ENCODE results near the gene EDIL3. TPM values are rescaled to one million over a fixed set of nuclear protein-coding genes. Genes with fewer than 3 reads are reported as not detected.

Gene EDIL3
- total and polyA plus RNA-seq, 2 experiments from 2014 or later = 18.2 to 42.4 TPM

DNA sequence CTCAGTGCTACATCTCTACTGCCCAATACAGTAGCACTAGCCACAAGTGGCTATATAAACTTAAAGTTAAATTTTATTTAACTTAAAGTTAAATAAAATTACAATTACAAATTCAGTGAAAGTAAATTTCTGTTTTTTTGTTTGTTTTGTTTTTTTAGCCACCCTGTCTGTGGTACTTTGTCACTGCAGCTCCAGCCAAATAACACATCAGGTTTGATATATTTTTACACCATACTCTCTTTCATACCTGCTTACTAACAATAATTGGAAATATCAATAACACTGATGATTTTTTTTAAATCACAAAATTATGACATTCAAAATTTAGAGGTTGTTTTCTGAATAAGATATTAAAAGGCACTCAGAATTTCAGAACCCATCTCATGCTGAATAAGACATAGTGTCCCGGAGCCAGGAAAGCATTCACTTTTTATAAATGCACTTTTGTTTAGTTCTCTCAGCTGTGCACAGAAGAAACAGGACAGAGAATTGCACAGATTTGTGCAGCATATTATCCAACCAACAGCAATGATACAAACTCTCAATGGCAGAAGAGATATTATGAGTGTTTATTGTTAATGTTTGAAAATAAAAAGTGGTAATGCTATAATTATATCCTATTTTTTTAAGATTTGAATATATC is 92.6 kb downstream of the EDIL3 start:
- no peak for DNase-seq (ENCODE audit: low spot score)
- TF ChIP-seq EZH2phosphoT487 (IDR thresholded peaks at IDR 0.05; ENCODE audit: low read depth, severe bottlenecking, unreplicated experiment) (no peak), EZH2 (IDR thresholded peaks at IDR 0.05; ENCODE audit: borderline replicate concordance) (no peak)
- TF ChIP-seq, protein P1, sequence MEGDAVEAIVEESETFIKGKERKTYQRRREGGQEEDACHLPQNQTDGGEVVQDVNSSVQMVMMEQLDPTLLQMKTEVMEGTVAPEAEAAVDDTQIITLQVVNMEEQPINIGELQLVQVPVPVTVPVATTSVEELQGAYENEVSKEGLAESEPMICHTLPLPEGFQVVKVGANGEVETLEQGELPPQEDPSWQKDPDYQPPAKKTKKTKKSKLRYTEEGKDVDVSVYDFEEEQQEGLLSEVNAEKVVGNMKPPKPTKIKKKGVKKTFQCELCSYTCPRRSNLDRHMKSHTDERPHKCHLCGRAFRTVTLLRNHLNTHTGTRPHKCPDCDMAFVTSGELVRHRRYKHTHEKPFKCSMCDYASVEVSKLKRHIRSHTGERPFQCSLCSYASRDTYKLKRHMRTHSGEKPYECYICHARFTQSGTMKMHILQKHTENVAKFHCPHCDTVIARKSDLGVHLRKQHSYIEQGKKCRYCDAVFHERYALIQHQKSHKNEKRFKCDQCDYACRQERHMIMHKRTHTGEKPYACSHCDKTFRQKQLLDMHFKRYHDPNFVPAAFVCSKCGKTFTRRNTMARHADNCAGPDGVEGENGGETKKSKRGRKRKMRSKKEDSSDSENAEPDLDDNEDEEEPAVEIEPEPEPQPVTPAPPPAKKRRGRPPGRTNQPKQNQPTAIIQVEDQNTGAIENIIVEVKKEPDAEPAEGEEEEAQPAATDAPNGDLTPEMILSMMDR (IDR thresholded peaks at IDR 0.05; ENCODE audit: poor library complexity) = no peak
- Histone ChIP-seq H3K36me3 (replicated peaks; ENCODE audit: insufficient read depth, low read depth) (no peaks in the 10 kb centered on the region), H3K79me2 (no peaks in the 10 kb centered on the region), H3K27ac (no peak overlapping the region), H3K4me2 (no peak overlapping the region), H3K9me3 (ENCODE audit: low read depth) (no peaks in the 10 kb centered on the region), H3K9me2 (replicated peaks; ENCODE audit: insufficient read depth) (no peaks in the 10 kb centered on the region), H2AFZ (no peak overlapping the region), H3K4me3 (no peak overlapping the region), H3K4me1 (ENCODE audit: insufficient read depth) (no peaks in the 10 kb centered on the region), H3K27me3 (no peaks in the 10 kb centered on the region), H4K20me1 (ENCODE audit: insufficient read depth, poor library complexity, severe bottlenecking) (no peaks in the 10 kb centered on the region)
- WGBS (ENCODE audit: low lambda C conversion rate, missing lambda C conversion rate) = 100% methylated on average over 1 of the region's 1 CpG

DNA sequence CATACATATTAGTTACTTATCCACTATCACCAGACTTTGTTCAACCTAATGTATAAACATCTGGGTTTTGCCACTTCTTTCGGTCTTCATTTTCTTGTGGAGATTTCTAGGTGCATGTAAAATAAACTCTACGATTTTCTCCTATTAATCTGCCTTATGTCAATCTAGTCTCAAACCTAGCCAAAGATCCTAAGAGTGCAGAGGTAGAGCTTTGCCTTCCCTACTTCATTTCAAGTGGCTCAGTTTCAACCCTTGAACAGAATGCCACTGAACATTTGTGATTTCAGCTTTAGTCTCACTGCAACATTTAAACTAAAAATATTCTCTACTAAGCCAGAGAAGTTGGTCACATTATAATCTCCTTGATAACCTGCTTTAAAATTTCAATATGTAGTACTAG is 94.0 kb downstream of the EDIL3 start:
- WGBS (ENCODE audit: low lambda C conversion rate, missing lambda C conversion rate) = 83% methylated on average over 2 of the region's 2 CpGs
- Histone ChIP-seq H3K4me3 (no peak overlapping the region), H2AFZ (no peak overlapping the region), H4K20me1 (ENCODE audit: insufficient read depth, poor library complexity, severe bottlenecking) (no peaks in the 10 kb centered on the region), H3K27ac (no peak overlapping the region), H3K4me2 (no peak overlapping the region), H3K27me3 (no peaks in the 10 kb centered on the region), H3K79me2 (no peaks in the 10 kb centered on the region), H3K4me1 (ENCODE audit: insufficient read depth) (no peaks in the 10 kb centered on the region), H3K9me3 (ENCODE audit: low read depth) (no peaks in the 10 kb centered on the region), H3K36me3 (replicated peaks; ENCODE audit: insufficient read depth, low read depth) (no peaks in the 10 kb centered on the region), H3K9me2 (replicated peaks; ENCODE audit: insufficient read depth) (no peaks in the 10 kb centered on the region)
- TF ChIP-seq EZH2 (IDR thresholded peaks at IDR 0.05; ENCODE audit: borderline replicate concordance) (no peak), EZH2phosphoT487 (IDR thresholded peaks at IDR 0.05; ENCODE audit: low read depth, severe bottlenecking, unreplicated experiment) (no peak)
- TF ChIP-seq, protein P1 (IDR thresholded peaks at IDR 0.05; ENCODE audit: poor library complexity) = no peak
- no peak for DNase-seq (ENCODE audit: low spot score)

DNA sequence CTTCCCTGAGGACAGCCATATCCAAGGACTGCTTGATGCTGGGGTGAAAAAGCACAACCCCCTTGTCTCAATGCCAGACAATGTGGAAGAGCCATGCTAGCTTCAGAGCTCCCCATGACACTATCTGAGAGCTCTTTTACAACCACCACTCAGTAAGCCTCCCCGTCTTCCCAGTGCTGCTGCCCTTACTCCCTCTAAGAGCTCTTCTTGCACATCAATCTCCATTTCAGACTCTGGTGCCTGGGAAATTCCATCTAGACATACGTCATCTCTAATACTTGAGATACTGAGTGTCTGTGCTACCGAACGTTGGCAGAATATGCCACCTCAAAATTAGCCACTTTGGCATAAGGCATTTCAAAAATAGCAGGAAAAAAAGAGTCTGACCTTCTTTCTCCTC is 94.5 kb downstream of the EDIL3 start:
- H3K4me2 ChIP-seq = no peak overlapping the region
- DNase-seq (ENCODE audit: low spot score) = peak; percentile 8
- H3K27me3 ChIP-seq = no peaks in the 10 kb centered on the region
- no peaks in the 10 kb centered on the region for H3K9me2 ChIP-seq (replicated peaks; ENCODE audit: insufficient read depth)
- no peaks in the 10 kb centered on the region for H3K4me1 ChIP-seq (ENCODE audit: insufficient read depth)
- WGBS (ENCODE audit: low lambda C conversion rate, missing lambda C conversion rate) = 81% methylated on average over 4 of the region's 4 CpGs
- no peaks in the 10 kb centered on the region for H3K79me2 ChIP-seq
- TF ChIP-seq EZH2 (IDR thresholded peaks at IDR 0.05; ENCODE audit: borderline replicate concordance) (no peak), EZH2phosphoT487 (IDR thresholded peaks at IDR 0.05; ENCODE audit: low read depth, severe bottlenecking, unreplicated experiment) (no peak)
- TF ChIP-seq, protein P1 (IDR thresholded peaks at IDR 0.05; ENCODE audit: poor library complexity) = no peak
- H3K4me3 ChIP-seq = no peak overlapping the region
- H3K9me3 ChIP-seq (ENCODE audit: low read depth) = no peaks in the 10 kb centered on the region
- H4K20me1 ChIP-seq (ENCODE audit: insufficient read depth, poor library complexity, severe bottlenecking) = no peaks in the 10 kb centered on the region
- H2AFZ ChIP-seq = no peak overlapping the region
- H3K27ac ChIP-seq = no peak overlapping the region
- no peaks in the 10 kb centered on the region for H3K36me3 ChIP-seq (replicated peaks; ENCODE audit: insufficient read depth, low read depth)

Measured in hepatocyte (in vitro differentiated cells).